DND-41 (cell line): ENCODE data around the gene VHLL.

Experiments
- CTCF ChIP-seq: IDR thresholded peaks from 2 replicates; pipeline ENCODE4 v1.5.1; 2012; ENCODE audit warnings: borderline replicate concordance, low read length, moderate library complexity, mild to moderate bottlenecking; ENCODE audit not compliant: poor library complexity, severe bottlenecking; ENCODE audit errors: extremely low read depth
- EZH2 ChIP-seq: IDR thresholded peaks from 3 replicates; pipeline ENCODE4 v1.6.1; 2012; ENCODE audit warnings: borderline replicate concordance, low read depth, mild to moderate bottlenecking, moderate library complexity, low read length, inconsistent platforms; ENCODE audit not compliant: severe bottlenecking

DNA sequence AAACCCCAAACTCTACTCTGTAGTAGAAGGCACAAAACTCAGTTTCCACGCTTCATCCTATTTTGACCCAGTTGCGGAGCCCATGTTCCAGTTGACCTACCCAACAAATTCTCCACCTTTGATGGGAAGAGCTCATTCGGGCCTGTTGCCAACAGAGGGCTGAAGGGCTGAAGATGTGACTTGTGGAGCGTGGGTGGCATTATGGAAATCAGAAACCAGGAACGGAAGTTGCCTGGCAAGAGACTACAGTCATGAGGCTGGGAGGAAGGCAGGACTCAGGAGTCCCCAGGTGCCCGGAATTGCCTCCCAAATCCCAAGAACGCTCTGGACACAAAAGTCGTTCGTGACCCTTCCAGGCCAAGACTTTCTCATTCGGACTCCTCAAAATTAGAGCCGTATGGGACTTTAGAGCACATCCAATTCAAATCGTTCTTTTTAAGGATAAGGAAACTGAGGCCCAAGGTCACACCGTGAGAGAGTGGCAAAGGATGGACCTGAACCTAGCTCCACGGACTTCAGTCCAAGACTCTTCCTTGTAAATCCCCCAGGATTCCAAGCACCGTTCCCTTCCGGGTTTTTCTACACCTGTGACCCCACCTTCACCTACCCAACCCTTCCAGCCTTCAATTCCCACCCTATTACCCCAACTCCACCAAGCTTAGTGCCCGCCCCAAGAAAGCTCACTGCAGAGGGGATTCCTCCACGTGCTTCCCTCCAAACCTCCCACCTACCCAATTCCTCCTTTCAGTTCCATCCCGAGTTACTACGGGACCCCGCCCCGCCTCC, 17.2 kb downstream of the VHLL start:
- TF ChIP-seq CTCF: no peak
- TF ChIP-seq EZH2: no peak
